Measurements from ENCODE around the gene YPEL3.
A peak's percentile ranks its signal among the peaks of the same experiment; 100 is the strongest.
"Not testable (repeated sequence)": the region's sequence is repeated elsewhere in the genome, so short reads cannot be mapped to it uniquely, and the experiment has no call there.

YPEL3 gene

GRCh38 chr16:30096105-30096861 is at the start of gene YPEL3:
TSS of gene YPEL3 (minus strand) at chr16:30096213. CDS start at chr16:30095482, 731 bp downstream.
- peak; percentile 74 for DNase-seq

- no peak for DNase-seq
Measured at GRCh38 chr16:30145657-30146056, 49.6 kb upstream of the YPEL3 start.

- no peak for DNase-seq
Measured at GRCh38 chr16:30144917-30145316, 48.9 kb upstream of the YPEL3 start.

- no peak for DNase-seq
Measured at GRCh38 chr16:30144017-30144416, 48.0 kb upstream of the YPEL3 start.

- no peak for DNase-seq
Measured at GRCh38 chr16:30143347-30143702, 47.3 kb upstream of the YPEL3 start.

- no peak for DNase-seq
Measured at GRCh38 chr16:30142672-30143346, 46.8 kb upstream of the YPEL3 start.

GRCh38 chr16:30141750-30142149 is 45.7 kb upstream of the YPEL3 start:
- DNase-seq, result no peak

- DNase-seq, result no peak
Measured at GRCh38 chr16:30139583-30140481, 43.8 kb upstream of the YPEL3 start.

GRCh38 chr16:30137897-30138296 is 41.9 kb upstream of the YPEL3 start:
- no peak for DNase-seq

- DNase-seq, result no peak
Measured at GRCh38 chr16:30136971-30137605, 41.1 kb upstream of the YPEL3 start.

GRCh38 chr16:30132591-30132990 is 36.6 kb upstream of the YPEL3 start:
- no peak for DNase-seq

- no peak for DNase-seq
Measured at GRCh38 chr16:30131869-30132475, 36.0 kb upstream of the YPEL3 start.

- no peak for DNase-seq
Measured at GRCh38 chr16:30127993-30128392, 32.0 kb upstream of the YPEL3 start.

- DNase-seq, result not testable (repeated sequence)
Measured at GRCh38 chr16:30125690-30126089, 29.7 kb upstream of the YPEL3 start.

GRCh38 chr16:30124985-30125379 is 29.0 kb upstream of the YPEL3 start:
- DNase-seq, result no peak

- no peak for DNase-seq
Measured at GRCh38 chr16:30122604-30123160, 26.7 kb upstream of the YPEL3 start.

- no peak for DNase-seq
Measured at GRCh38 chr16:30121741-30122571, 25.9 kb upstream of the YPEL3 start.

- DNase-seq, result no peak
Measured at GRCh38 chr16:30120340-30121105, 24.5 kb upstream of the YPEL3 start.

GRCh38 chr16:30119428-30119827 is 23.4 kb upstream of the YPEL3 start:
- DNase-seq, result no peak

GRCh38 chr16:30117768-30118167 is 21.8 kb upstream of the YPEL3 start:
- DNase-seq, result no peak
